GM19240 (cell line): ENCODE data around the gene MRM2.

Experiments used
- DNase-seq: peaks from one replicate; pipeline ENCODE4 v3.0.0; 2011; ENCODE audit warnings: low spot score; ENCODE audit not compliant: insufficient read length

Gene MRM2

GRCh38 chr7:2247141-2247995 lies 5.4 kb upstream of the MRM2 start:
- no peak for DNase-seq

DNA sequence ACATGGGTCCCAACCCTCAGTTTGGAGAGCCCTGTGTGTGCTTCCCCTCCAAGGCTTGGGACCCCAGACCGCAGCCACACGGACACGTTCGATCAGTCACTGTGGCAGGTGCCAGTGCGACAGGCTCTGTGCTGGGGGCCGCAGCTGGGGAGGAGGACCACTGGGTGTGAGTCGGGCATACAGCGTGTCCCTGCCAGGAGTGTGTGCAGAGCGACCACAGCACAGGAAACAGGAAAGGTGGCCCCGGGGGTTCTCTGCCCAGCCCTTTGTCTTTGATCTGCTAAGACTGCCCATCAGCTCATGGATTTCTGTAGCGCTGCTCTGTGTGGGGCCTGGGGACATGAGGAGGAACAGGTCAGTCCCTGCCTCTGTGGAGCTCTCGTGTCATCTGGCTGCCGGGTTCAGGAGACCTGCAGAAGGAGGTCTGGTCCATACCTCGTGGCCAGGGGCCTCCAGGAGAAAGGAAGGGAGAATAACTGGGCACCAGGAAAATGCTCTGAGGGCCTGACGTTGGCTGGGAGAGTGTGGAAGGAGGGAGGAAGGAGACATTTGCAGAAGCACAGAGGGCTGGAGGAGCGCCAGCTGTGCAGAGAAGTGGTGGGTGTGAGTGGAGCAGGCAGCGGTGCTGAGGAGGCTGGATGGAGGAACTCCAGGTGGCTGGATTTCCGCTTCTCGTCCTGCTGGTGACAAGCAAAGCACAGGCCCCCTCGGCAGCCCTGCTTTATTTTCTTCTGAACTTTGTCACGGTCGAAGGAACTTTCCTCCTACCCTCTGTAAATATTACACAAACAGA lies 4.1 kb upstream of the MRM2 start:
- no peak for DNase-seq

- no peak for DNase-seq
Measured at GRCh38 chr7:2244404-2244995, 2.5 kb upstream of the MRM2 start.

DNA sequence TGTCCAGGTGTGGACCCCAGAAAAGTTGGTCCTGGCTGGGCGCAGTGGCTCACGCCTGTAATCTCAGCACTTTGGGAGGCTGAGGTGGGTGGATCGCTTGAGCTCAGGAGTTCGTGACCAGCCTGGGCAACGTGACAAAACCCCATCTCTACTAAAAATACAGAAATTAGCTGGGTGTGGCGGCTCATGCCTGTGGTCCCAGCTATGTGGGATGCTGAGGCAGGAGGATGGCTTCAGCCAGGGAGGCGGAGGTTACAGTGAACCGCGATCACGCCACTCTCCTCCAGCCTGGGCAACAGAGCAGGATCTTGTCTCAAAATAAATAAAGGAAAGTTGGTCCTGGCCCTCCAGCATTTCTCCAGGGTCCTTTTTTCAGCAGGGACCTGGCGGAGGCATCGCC lies 1.5 kb upstream of the MRM2 start:
- no peak for DNase-seq

GRCh38 chr7:2242541-2243429 lies 780 bp upstream of the MRM2 start:
- DNase-seq, result no peak

GRCh38 chr7:2239242-2239641 lies 2.8 kb downstream of the MRM2 start:
- no peak for DNase-seq

DNA sequence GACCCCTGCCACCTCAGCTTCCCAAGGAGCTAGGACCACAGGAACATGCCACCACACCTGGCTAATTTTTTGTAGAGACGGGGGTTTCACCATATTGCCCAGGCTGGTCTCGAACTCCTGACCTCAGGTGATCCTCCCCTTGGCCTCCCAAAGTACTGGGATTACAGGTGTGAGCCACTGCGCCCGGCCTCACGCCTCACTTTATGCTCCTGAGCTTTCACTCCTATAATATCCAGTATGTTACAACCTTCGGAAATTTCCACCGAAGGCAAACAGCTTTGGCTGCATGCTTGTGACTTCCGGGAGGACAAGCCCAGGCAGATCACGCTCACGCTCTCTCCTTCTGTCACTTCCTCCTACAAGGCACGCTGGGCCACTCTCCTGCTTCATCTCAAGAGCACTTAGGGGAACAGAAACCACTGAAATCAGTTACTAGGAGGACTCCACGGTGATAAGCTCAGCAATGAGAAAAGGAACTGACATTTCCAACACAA lies 4.8 kb downstream of the MRM2 start:
- peak; percentile 78 for DNase-seq

DNA sequence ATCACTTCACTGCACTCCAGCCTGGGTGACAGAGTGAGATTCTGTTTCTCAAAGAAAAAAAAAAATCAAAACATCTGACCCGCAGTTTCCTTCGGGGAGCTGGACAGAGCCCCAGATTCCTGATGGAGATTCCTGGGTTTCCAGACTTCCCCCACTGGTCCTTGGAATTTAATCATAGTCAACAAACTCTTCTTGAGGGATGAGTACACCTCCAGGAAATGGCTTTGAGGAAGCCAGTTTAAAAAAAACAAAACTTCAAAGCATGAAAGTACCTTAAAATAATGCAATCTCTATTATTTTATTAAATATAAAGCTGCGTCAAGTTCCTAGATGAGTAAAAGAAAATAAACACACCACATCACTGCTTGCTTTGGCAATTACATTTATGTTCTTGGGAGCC lies 8.1 kb downstream of the MRM2 start:
- DNase-seq, result no peak

DNA sequence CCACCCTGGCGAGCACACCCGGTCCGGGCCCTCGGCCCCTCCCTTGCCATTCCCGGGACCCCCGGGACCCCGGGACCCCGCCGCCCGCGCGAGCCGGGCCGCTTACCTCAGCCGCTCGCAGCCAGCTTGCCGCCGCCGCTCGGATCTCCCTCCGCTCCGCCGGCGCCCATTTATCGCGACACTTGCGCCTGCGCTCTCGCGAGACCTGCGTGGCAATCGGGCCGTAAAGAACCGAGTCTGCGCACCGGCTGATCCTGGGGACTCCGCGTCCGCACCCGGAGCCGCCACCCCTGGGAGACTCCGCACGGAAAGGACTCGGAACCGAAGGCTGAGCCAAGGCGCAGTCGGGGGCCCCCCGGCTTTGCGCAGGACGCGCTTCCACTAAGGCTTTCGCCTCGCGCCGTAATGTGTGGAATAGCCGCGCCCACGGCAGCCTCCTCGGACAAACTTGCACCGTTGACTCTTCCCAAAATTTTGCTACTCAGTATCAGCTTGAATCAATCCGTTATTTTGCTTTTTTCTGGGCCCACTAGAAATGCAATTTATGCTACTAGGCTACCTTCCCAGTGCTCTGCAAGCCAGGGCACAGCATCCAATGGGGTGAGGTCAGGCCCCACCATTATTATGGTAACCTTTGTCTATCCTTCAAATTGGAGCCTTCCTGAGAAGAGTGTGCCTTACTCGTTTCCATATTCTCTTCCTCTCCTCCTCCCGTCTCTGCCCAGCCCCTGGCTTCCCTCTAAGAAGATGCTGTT lies 9.1 kb downstream of the MRM2 start, which contains the start of gene MAD1L1:
Gene MAD1L1 (minus strand): TSS at position 180 of the 755 bp plus-strand sequence. CDS start 2,812 bp downstream, outside the sequence.
- peak; percentile 87 for DNase-seq

DNA sequence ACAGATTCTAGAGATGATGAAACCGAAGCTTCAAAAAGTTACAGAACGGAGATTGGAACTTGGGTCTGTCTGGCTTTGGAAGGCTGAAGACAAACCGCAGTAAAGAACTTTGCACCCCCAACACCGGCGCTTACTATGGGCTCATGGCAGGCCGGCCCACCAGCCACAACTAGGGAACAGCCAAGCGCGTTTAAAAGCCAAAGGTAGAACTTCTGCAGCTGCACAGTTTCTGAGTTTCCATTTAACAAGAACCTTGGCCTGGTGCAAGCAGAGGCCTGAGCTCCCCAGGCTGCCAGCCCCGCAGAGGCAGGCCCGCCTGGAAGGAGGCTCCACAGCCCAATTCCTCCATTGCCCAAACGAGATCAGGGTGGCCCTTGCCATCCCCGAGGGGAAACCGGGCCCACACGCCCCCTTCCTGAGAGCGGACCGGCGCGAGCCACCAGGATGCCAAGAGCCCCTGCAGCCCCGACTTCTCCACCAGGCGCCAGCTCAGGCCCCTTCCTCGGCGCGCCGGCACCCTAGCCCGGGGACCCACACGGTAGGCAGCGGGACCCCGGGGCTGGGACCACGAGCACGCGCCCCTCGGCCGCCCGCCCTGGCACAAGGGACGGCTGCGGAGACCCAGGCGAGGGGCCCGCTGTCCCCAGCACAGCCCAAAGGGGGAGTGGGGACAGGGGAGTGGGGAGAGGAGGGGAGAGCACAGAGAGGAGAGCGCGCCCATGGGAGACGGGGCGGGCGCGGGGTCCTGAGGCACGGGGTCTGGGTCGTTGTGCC lies 9.8 kb downstream of the MRM2 start:
- no peak for DNase-seq

- no peak for DNase-seq
Measured at GRCh38 chr7:2230882-2231281, 11.1 kb downstream of the MRM2 start.

- DNase-seq, result no peak
Measured at GRCh38 chr7:2230226-2230625, 11.8 kb downstream of the MRM2 start.

GRCh38 chr7:2229467-2229866 lies 12.5 kb downstream of the MRM2 start:
- no peak for DNase-seq

- no peak for DNase-seq
Measured at GRCh38 chr7:2228921-2229320, 13.1 kb downstream of the MRM2 start.

- DNase-seq, result no peak
Measured at GRCh38 chr7:2227699-2228098, 14.3 kb downstream of the MRM2 start.

- DNase-seq, result no peak
Measured at GRCh38 chr7:2225830-2226229, 16.2 kb downstream of the MRM2 start.

GRCh38 chr7:2225336-2225735 lies 16.7 kb downstream of the MRM2 start:
- no peak for DNase-seq

DNA sequence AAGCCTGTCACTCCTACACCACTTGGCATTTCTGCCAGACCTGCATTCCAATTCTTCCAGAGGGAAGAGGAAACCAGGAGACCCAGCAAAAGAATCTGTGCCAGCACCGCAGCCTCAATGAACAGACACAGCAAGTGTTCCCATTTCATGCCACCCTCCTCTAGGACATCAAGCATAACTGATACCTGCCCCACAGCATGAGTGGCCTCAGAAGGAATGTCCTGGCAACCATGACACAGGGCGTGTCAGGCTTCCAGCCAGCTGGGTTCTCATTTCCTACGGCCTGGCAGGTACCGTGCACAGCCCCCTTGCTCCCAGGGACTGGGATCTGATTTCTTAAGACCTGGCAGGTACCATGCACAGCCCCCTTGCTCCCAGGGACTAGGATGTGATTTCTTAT lies 17.1 kb downstream of the MRM2 start:
- DNase-seq, result no peak

- DNase-seq, result no peak
Measured at GRCh38 chr7:2224491-2224928, 17.5 kb downstream of the MRM2 start.
